Mesodermal cell (in vitro differentiated cells): ENCODE results near the gene GPSM1.

ENCODE experiments used
- H3K27ac ChIP-seq: 2 replicates; pipeline ENCODE4 v1.7.0; 2013; ENCODE audit warnings: mild to moderate bottlenecking, low read depth, low read length, moderate library complexity; ENCODE audit not compliant: severe bottlenecking
- H3K36me3 ChIP-seq: 2 replicates; pipeline ENCODE4 v1.7.1; 2013; ENCODE audit warnings: mild to moderate bottlenecking, low read length, moderate library complexity; ENCODE audit not compliant: control insufficient read depth, insufficient read depth
- H3K4me1 ChIP-seq: one replicate; pipeline ENCODE4 v1.7.1; 2013; ENCODE audit warnings: mild to moderate bottlenecking, low read length; ENCODE audit not compliant: insufficient read depth, control insufficient read depth, poor library complexity, severe bottlenecking
- H3K4me3 ChIP-seq: 2 replicates; pipeline ENCODE4 v1.7.0; 2013; ENCODE audit warnings: low read length, control low read depth, mild to moderate bottlenecking; ENCODE audit not compliant: insufficient read depth, poor library complexity, severe bottlenecking; ENCODE audit errors: extremely low read depth
- H3K9me3 ChIP-seq: 2 replicates; pipeline ENCODE4 v1.7.1; 2013; ENCODE audit warnings: mild to moderate bottlenecking, low read length, moderate library complexity; ENCODE audit not compliant: control insufficient read depth
- WGBS, 2 experiments: methylation state at CpG; one replicate each; pipeline ENCODE4 v1.1.5; 2013; ENCODE audit warnings: missing lambda C conversion rate in 2 of 2; ENCODE audit not compliant: insufficient coverage in 2 of 2; 5-methylcytosine and 5-hydroxymethylcytosine counted together

Gene GPSM1

GRCh38 chr9:136394312-136395019, 67.1 kb downstream of the GPSM1 start:
- Histone ChIP-seq H3K36me3 (peaks cover 91% of the 10 kb centered on the region), H3K9me3 (no peaks in the 10 kb centered on the region), H3K4me3 (no peak overlapping the region), H3K27ac (no peak overlapping the region), H3K4me1 (peaks cover 9% of the 10 kb centered on the region)
- 95 to 97% methylated on average over 19 to 20 of the region's 21 CpGs for WGBS, 2 experiments

DNA sequence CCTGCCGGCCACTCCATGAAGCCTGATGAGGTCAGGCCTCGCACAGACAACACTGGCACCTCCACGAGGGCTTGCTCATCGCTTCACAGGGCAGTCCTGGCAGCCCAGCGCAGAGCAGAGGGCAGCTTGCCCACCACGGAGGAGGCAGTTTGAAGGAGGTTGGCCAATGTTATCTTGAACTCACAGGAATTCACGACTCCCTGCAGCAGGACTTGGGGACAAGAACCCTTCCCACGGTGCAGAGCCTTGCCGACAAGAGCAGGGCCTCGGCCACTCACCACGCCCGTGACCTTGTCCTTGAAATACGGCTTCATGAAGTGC, 67.6 kb downstream of the GPSM1 start:
- no peak overlapping the region for H3K27ac ChIP-seq
- H3K36me3 ChIP-seq, result peaks cover 86% of the 10 kb centered on the region
- no peak overlapping the region for H3K4me3 ChIP-seq
- peaks cover 9% of the 10 kb centered on the region for H3K4me1 ChIP-seq
- H3K9me3 ChIP-seq, result no peaks in the 10 kb centered on the region
- 92 to 96% methylated on average over 13 of the region's 13 CpGs for WGBS, 2 experiments

GRCh38 chr9:136395345-136396218, 68.2 kb downstream of the GPSM1 start:
- peaks cover 81% of the 10 kb centered on the region for H3K36me3 ChIP-seq
- H3K4me1 ChIP-seq, result peaks cover 9% of the 10 kb centered on the region
- no peaks in the 10 kb centered on the region for H3K9me3 ChIP-seq

DNA sequence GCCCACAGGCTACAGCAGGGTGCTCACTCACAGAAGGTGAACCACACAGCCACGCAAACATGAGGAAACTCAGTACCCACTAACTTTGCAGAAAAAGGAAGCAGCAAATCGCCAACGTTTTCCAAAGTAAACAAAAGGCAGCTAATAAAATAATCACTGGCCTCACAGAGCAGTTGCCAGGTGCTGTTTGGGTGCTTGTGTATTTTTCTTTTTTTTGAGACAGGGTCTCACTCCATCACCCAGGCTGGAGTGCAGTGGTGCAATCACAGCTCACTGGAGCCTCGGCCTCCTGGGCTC, 68.8 kb downstream of the GPSM1 start:
- H3K4me1 ChIP-seq, result peaks cover 9% of the 10 kb centered on the region
- H3K9me3 ChIP-seq, result no peaks in the 10 kb centered on the region
- H3K4me3 ChIP-seq, result no peak overlapping the region
- 97 to 100% methylated on average over 3 to 4 of the region's 4 CpGs for WGBS, 2 experiments
- H3K36me3 ChIP-seq, result peaks cover 75% of the 10 kb centered on the region
- no peak overlapping the region for H3K27ac ChIP-seq

More at GRCh38 chr9:136395345-136396218, 68.2 kb downstream of the GPSM1 start:
- H3K4me3 ChIP-seq, result no peak overlapping the region
- H3K27ac ChIP-seq, result no peak overlapping the region
- 94 to 97% methylated on average over 15 to 22 of the region's 26 CpGs for WGBS, 2 experiments

GRCh38 chr9:136397643-136398042, 70.3 kb downstream of the GPSM1 start:
- Histone ChIP-seq H3K4me3 (no peak overlapping the region), H3K27ac (no peak overlapping the region), H3K4me1 (peaks cover 9% of the 10 kb centered on the region), H3K36me3 (peaks cover 70% of the 10 kb centered on the region), H3K9me3 (no peaks in the 10 kb centered on the region)
- 100% methylated on average over 3 of the region's 6 CpGs; no CpG with 5 or more reads in 1 of the 2 experiments for WGBS, 2 experiments

DNA sequence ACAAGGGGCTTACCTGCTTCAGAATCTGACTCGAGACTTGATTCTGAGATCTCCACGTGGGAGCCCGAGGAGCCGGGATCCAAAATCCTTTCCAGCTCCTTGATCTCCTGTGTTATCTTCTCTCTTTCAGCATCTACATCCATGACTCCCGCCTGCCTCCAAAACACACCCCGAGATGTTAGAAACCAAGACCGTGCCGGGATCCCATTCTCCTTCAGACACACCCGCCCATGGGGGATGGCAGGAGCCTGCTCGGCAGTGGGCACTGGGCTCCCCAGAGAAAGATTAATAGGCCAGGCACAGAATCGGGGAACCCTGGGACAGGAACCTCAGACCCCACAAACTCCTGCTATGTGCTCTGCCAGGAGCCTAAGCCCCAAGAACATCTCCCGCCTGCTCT, 70.9 kb downstream of the GPSM1 start:
- WGBS, 2 experiments, result 99% methylated on average over 11 to 12 of the region's 12 CpGs
- H3K4me1 ChIP-seq, result peaks cover 9% of the 10 kb centered on the region
- no peak overlapping the region for H3K27ac ChIP-seq
- H3K36me3 ChIP-seq, result peaks cover 65% of the 10 kb centered on the region
- no peak overlapping the region for H3K4me3 ChIP-seq
- no peaks in the 10 kb centered on the region for H3K9me3 ChIP-seq

DNA sequence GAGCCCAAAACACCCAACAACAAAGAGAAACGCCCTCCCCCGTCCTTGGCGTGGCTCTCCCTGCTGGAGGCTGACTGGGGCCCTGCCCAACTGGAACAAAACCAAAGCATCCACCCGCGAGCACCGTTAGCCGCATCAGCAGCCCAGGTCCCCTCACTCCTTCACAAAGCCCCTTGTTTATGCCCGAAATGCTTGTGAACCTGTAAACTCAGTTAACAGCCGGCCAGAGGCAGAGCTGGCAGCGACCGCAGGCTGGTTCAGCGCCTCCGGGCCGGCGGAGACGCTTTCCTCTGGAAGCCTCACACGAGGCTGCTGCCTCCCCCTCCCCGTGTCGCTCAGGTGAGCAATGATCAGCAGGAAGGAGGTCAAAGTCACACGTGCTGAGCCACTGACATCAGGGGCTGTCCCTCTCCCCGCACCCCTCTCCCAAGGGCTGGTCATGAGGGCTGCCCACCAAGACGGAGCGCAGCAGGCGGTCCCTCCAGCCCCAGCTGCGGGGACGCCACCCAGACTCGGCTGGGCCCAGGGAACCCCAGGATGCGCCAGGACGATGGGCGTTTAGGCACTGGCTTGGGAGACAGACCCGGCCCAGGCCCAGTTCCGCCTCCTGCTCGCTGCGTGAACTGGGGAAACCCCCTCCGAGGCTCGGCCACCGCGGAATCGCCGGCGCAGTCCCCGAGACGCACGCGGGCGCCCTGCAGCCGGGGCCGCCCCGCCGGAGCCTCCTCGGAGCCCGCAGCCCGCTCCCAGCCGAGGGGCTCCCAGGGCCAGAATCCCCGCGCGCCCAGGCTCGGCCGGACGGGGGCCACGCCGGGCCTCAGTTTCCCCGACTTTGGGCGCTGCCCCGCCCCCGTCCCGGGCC, 72.1 kb downstream of the GPSM1 start:
- Histone ChIP-seq H3K9me3 (no peaks in the 10 kb centered on the region), H3K36me3 (peaks cover 65% of the 10 kb centered on the region), H3K4me1 (peaks cover 9% of the 10 kb centered on the region), H3K4me3 (peak overlapping the region; percentile 83), H3K27ac (no peak overlapping the region)
- 4 to 5% methylated on average over 60 to 66 of the region's 67 CpGs for WGBS, 2 experiments

GRCh38 chr9:136400038-136400834, 72.9 kb downstream of the GPSM1 start, which contains the start of gene SNAPC4:
SNAPC4 (minus strand) TSS chr9:136400170; CDS start chr9:136398428, 1,742 bp downstream.
- Histone ChIP-seq H3K4me1 (peaks cover 9% of the 10 kb centered on the region), H3K27ac (peak within 1 kb of the TSS; percentile 59), H3K4me3 (peak within 1 kb of the TSS; percentile 83), H3K9me3 (no peaks in the 10 kb centered on the region), H3K36me3 (peaks cover 64% of the 10 kb centered on the region)
- 20 to 25% methylated on average over 50 to 57 of the region's 71 CpGs for WGBS, 2 experiments

DNA sequence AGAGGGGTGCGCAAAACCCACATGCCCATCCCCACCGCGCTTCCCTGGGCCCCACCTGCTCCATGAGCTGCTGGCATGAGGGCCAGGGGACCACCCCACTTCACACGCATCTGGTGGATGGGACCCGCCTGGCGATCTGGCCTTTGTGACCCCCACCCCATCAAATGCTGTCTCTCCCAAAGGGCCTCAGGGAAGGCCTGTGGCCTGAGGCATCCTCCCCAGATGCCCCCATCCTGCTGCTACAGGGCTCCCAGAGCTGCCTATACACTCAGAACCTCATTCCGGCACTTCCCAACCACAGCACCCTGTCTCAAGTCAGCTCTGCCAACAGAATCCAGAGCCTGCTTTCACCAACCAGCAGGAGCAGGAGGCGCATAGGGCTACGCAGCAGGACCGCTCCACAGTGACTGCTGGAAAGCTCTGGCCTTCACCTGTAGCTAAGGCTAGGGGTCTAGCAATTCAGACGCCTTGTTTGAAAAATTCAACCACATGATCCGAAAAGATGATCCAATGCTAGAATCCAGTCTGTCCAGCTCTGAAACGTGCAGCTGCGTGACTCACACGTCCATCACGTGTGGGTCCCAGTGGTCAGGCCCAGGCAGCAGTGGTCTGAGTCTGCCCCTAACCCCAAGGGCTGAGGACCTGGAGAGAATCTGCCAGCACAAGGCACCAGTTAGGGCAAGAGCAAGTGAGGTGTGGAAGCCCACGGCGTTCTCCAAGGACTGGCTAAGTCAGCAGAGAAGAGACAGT, 74.0 kb downstream of the GPSM1 start:
- Histone ChIP-seq H3K9me3 (no peaks in the 10 kb centered on the region), H3K36me3 (peaks cover 64% of the 10 kb centered on the region), H3K27ac (no peak overlapping the region), H3K4me3 (no peak overlapping the region), H3K4me1 (peaks cover 9% of the 10 kb centered on the region)
- WGBS, 2 experiments, result 94 to 98% methylated on average over 12 to 18 of the region's 18 CpGs
